ENCODE data around the gene ARIH2.

- no peak for TF ChIP-seq CTCF (IDR thresholded peaks at IDR 0.05)
- no peak for TF ChIP-seq EP300 (IDR thresholded peaks at IDR 0.05)
- TF ChIP-seq POLR2A (IDR thresholded peaks at IDR 0.05; ENCODE audit: low read depth) = no peak
Measured at GRCh38 chr3:48960841-48961413, 42.3 kb downstream of the ARIH2 start.

All from esophagus muscularis mucosa (tissue), 4 donors.